Measurements from ENCODE around the gene APBA1.

The APBA1 gene

GRCh38 chr9:69462394-69462793 is 209.8 kb downstream of the APBA1 start:
- FAIRE-seq (no peak), DNase-seq (ENCODE audit: insufficient read length) (no peak)
- no peak for TF ChIP-seq POLR2AphosphoS5 (IDR thresholded peaks at IDR 0.05; ENCODE audit: low read depth, low read length)
- no peak for TF ChIP-seq POLR2A (IDR thresholded peaks at IDR 0.05; ENCODE audit: low read depth, low read length)
- TF ChIP-seq TAF1 (IDR thresholded peaks at IDR 0.05; ENCODE audit: borderline replicate concordance, low read depth, low read length) = no peak

GRCh38 chr9:69461103-69461887 is 210.9 kb downstream of the APBA1 start:
- FAIRE-seq (no peak), DNase-seq (ENCODE audit: insufficient read length) (no peak)
- TF ChIP-seq POLR2AphosphoS5 (IDR thresholded peaks at IDR 0.05; ENCODE audit: low read depth, low read length) (no peak), POLR2A (IDR thresholded peaks at IDR 0.05; ENCODE audit: low read depth, low read length) (no peak), TAF1 (IDR thresholded peaks at IDR 0.05; ENCODE audit: borderline replicate concordance, low read depth, low read length) (no peak)

DNA sequence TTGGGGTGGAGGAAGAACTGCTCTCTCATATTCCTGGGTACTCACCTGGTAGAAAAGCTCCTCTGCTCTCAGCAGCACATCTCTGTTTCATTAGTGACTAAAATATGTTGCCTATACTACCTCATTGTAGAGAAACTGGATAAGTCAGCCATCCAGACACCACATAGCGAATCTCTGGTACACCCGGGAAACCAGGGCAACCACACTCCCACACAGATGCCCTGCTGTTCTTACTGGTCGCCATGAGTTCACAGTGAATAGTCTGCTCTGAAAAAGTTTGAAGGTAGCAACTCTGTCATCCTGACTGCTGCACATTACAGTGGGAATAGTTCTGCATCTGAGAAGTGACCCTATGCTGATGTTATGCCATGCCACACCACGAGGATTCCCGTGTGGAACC is 212.2 kb downstream of the APBA1 start:
- TF ChIP-seq POLR2A (IDR thresholded peaks at IDR 0.05; ENCODE audit: low read depth, low read length) = no peak
- TF ChIP-seq POLR2AphosphoS5 (IDR thresholded peaks at IDR 0.05; ENCODE audit: low read depth, low read length) = no peak
- no peak for TF ChIP-seq TAF1 (IDR thresholded peaks at IDR 0.05; ENCODE audit: borderline replicate concordance, low read depth, low read length)
- FAIRE-seq (no peak), DNase-seq (ENCODE audit: insufficient read length) (no peak)

- TF ChIP-seq POLR2A (IDR thresholded peaks at IDR 0.05; ENCODE audit: low read depth, low read length) = no peak
- TF ChIP-seq TAF1 (IDR thresholded peaks at IDR 0.05; ENCODE audit: borderline replicate concordance, low read depth, low read length) = no peak
- no peak for TF ChIP-seq POLR2AphosphoS5 (IDR thresholded peaks at IDR 0.05; ENCODE audit: low read depth, low read length)
- DNase-seq (ENCODE audit: insufficient read length) (no peak), FAIRE-seq (no peak)
Observed at GRCh38 chr9:69458176-69458575, 214.0 kb downstream of the APBA1 start.

DNA sequence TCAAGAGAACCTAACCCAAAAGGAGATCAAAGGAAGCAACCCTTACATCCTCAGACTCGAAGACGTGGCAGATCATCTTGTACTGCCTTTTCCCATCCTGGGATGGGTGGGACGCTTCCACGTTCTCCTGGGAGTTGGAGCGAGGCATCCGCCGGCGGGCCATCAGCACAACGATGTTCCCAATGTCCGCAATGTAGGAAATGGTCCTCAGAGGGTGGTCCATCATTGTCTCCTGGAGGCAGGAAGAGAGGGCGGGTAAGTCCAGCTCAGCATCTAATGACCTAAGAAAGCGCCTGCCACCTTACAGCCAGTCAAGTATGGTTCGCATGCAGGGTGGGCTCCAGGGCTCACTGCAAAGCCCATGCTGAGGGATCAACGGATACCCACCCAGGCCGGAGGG is 216.0 kb downstream of the APBA1 start:
- FAIRE-seq = no peak

DNA sequence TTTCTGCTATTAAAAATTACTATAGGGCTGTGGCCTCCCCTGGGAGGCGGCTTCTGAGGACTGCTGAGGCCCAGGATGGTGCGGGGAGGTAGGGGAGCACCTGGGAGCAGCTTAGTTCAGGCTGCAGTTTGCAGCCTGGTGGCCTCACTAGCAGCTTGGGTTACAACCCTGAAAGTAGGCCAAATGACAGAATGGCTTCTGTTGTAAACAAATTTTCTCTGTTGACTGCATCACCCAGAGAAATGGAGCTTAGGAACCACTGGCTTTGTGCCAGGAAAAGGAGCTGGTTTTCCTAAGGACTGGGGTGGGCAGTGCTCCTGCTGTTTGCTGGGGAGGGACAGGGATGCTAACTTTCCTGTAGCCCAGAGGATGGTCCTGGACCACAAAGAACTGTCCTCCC is 216.9 kb downstream of the APBA1 start:
- TF ChIP-seq POLR2A (IDR thresholded peaks at IDR 0.05; ENCODE audit: low read depth, low read length) (no peak), POLR2AphosphoS5 (IDR thresholded peaks at IDR 0.05; ENCODE audit: low read depth, low read length) (no peak), TAF1 (IDR thresholded peaks at IDR 0.05; ENCODE audit: borderline replicate concordance, low read depth, low read length) (no peak)
- DNase-seq (ENCODE audit: insufficient read length) = no peak
- FAIRE-seq = no peak

More for the DNA sequence above, 216.0 kb downstream of the APBA1 start:
- no peak for DNase-seq (ENCODE audit: insufficient read length)
- TF ChIP-seq TAF1 (IDR thresholded peaks at IDR 0.05; ENCODE audit: borderline replicate concordance, low read depth, low read length) (no peak), POLR2A (IDR thresholded peaks at IDR 0.05; ENCODE audit: low read depth, low read length) (no peak), POLR2AphosphoS5 (IDR thresholded peaks at IDR 0.05; ENCODE audit: low read depth, low read length) (no peak)

- FAIRE-seq (no peak), DNase-seq (ENCODE audit: insufficient read length) (no peak)
- TF ChIP-seq TAF1 (IDR thresholded peaks at IDR 0.05; ENCODE audit: borderline replicate concordance, low read depth, low read length) (no peak), POLR2AphosphoS5 (IDR thresholded peaks at IDR 0.05; ENCODE audit: low read depth, low read length) (no peak), POLR2A (IDR thresholded peaks at IDR 0.05; ENCODE audit: low read depth, low read length) (no peak)
Observed at GRCh38 chr9:69454321-69454720, 217.8 kb downstream of the APBA1 start.

DNA sequence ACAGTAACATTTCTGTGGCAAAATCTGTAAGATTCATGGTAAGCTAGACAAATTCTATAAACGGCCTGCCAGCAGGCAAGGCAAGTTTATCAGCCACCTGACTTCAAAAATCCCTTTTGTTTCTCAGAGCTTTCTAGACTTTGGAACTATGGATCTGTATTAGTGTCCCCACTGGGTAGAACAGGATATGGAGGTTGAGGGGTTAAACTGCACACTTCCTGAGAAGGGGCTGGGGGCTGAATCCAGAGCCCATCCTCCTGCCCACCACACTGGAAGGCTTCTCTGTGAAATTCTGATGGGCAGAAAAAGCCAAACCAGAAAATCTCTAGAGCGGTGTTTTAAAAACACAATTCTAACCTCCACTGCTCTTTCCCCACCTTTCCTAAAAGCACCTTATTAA is 218.4 kb downstream of the APBA1 start:
- FAIRE-seq (no peak), DNase-seq (ENCODE audit: insufficient read length) (no peak)
- no peak for TF ChIP-seq POLR2A (IDR thresholded peaks at IDR 0.05; ENCODE audit: low read depth, low read length)
- TF ChIP-seq TAF1 (IDR thresholded peaks at IDR 0.05; ENCODE audit: borderline replicate concordance, low read depth, low read length) = no peak
- no peak for TF ChIP-seq POLR2AphosphoS5 (IDR thresholded peaks at IDR 0.05; ENCODE audit: low read depth, low read length)

- no peak for DNase-seq (ENCODE audit: insufficient read length)
- no peak for FAIRE-seq
Observed at GRCh38 chr9:69452110-69452782, 219.9 kb downstream of the APBA1 start.

GRCh38 chr9:69446496-69446895 is 225.7 kb downstream of the APBA1 start:
- no peak for TF ChIP-seq POLR2AphosphoS5 (IDR thresholded peaks at IDR 0.05; ENCODE audit: low read depth, low read length)
- TF ChIP-seq TAF1 (IDR thresholded peaks at IDR 0.05; ENCODE audit: borderline replicate concordance, low read depth, low read length) = no peak
- TF ChIP-seq POLR2A (IDR thresholded peaks at IDR 0.05; ENCODE audit: low read depth, low read length) = no peak
- FAIRE-seq (no peak), DNase-seq (ENCODE audit: insufficient read length) (no peak)

More at GRCh38 chr9:69452110-69452782, 219.9 kb downstream of the APBA1 start:
- no peak for TF ChIP-seq POLR2AphosphoS5 (IDR thresholded peaks at IDR 0.05; ENCODE audit: low read depth, low read length)
- no peak for TF ChIP-seq TAF1 (IDR thresholded peaks at IDR 0.05; ENCODE audit: borderline replicate concordance, low read depth, low read length)
- no peak for TF ChIP-seq POLR2A (IDR thresholded peaks at IDR 0.05; ENCODE audit: low read depth, low read length)

DNA sequence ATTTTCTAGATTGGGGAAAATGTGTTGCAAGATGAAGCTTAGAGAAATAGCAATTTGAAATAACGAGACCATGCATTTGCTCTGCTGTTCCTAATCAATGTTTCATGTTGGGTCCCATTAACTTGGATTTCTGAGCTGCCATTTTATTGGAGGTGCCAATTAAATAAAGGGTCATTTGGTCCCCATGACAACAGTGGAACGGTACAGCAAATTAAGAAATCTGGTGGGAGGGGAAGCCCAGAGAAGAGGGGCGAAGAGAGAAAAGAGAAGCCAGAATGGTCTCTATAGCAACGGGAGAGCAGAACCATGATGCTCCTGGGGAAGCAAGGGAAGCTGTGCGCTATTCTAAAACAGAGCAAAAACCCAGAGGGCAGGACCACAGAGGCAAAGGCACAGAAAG is 226.9 kb downstream of the APBA1 start:
- no peak for FAIRE-seq
- no peak for DNase-seq (ENCODE audit: insufficient read length)
- no peak for TF ChIP-seq POLR2AphosphoS5 (IDR thresholded peaks at IDR 0.05; ENCODE audit: low read depth, low read length)
- TF ChIP-seq TAF1 (IDR thresholded peaks at IDR 0.05; ENCODE audit: borderline replicate concordance, low read depth, low read length) = no peak
- no peak for TF ChIP-seq POLR2A (IDR thresholded peaks at IDR 0.05; ENCODE audit: low read depth, low read length)

- TF ChIP-seq POLR2AphosphoS5 (IDR thresholded peaks at IDR 0.05; ENCODE audit: low read depth, low read length) (no peak), POLR2A (IDR thresholded peaks at IDR 0.05; ENCODE audit: low read depth, low read length) (no peak), TAF1 (IDR thresholded peaks at IDR 0.05; ENCODE audit: borderline replicate concordance, low read depth, low read length) (no peak)
- FAIRE-seq (no peak), DNase-seq (ENCODE audit: insufficient read length) (no peak)
Observed at GRCh38 chr9:69444791-69445190, 227.4 kb downstream of the APBA1 start.
